NCI-H1930 (cell line): Measurements from ENCODE around the gene MTARC2.
A peak's percentile ranks its signal among the peaks of the same experiment; 100 is the strongest.
"Not testable (repeated sequence)": the region's sequence is repeated elsewhere in the genome, so short reads cannot be mapped to it uniquely, and the experiment has no call there.

Experiments
- DNase-seq, 2 experiments: peaks; one replicate each; lab custom pipeline; 2025; lab: John Stamatoyannopoulos, UW

The MTARC2 gene

GRCh38 chr1:220732137-220732536, 16.0 kb upstream of the MTARC2 start:
- no peak for DNase-seq

GRCh38 chr1:220732621-220733020, 15.5 kb upstream of the MTARC2 start:
- DNase-seq = no peak

GRCh38 chr1:220733086-220733601, 15.0 kb upstream of the MTARC2 start:
- peak; percentile 20 to 55 for DNase-seq

- DNase-seq = no peak
These were observed 13.4 kb upstream of the MTARC2 start for GRCh38 chr1:220734571-220735326.

GRCh38 chr1:220736283-220736682, 11.8 kb upstream of the MTARC2 start:
- not testable (repeated sequence) for DNase-seq

- DNase-seq = no peak
These were observed 6.8 kb upstream of the MTARC2 start for GRCh38 chr1:220741349-220741748.

GRCh38 chr1:220741825-220742224, 6.3 kb upstream of the MTARC2 start:
- no peak for DNase-seq

- DNase-seq = no peak
These were observed 5.6 kb upstream of the MTARC2 start for GRCh38 chr1:220742520-220742919.

- DNase-seq = no peak
These were observed 1.3 kb upstream of the MTARC2 start for GRCh38 chr1:220746851-220747250.

- DNase-seq = no peak
These were observed 559 bp upstream of the MTARC2 start for GRCh38 chr1:220747437-220748088.

- DNase-seq = no peak
These were observed 814 bp downstream of the MTARC2 start for GRCh38 chr1:220748936-220749335.

- DNase-seq = no peak
These were observed 2.0 kb downstream of the MTARC2 start for GRCh38 chr1:220750131-220750515.

GRCh38 chr1:220751111-220751510, 3.0 kb downstream of the MTARC2 start:
- DNase-seq = no peak

- DNase-seq = no peak
These were observed 6.2 kb downstream of the MTARC2 start for GRCh38 chr1:220754212-220754917.

- DNase-seq = no peak
These were observed 6.8 kb downstream of the MTARC2 start for GRCh38 chr1:220754918-220755295.

GRCh38 chr1:220755309-220755708, 7.2 kb downstream of the MTARC2 start:
- DNase-seq = no peak

- DNase-seq = no peak
These were observed 9.3 kb downstream of the MTARC2 start for GRCh38 chr1:220757441-220757840.

GRCh38 chr1:220759147-220759546, 11.0 kb downstream of the MTARC2 start:
- DNase-seq = no peak

GRCh38 chr1:220761688-220762427, 13.7 kb downstream of the MTARC2 start:
- DNase-seq = no peak

- no peak for DNase-seq
These were observed 16.6 kb downstream of the MTARC2 start for GRCh38 chr1:220764757-220765156.

- no peak for DNase-seq
These were observed 19.4 kb downstream of the MTARC2 start for GRCh38 chr1:220767312-220768125.
